ENCODE measurements around the gene MYH9.

GRCh38 chr22:36391638-36392037 lies 3.9 kb upstream of the MYH9 start:
- TF ChIP-seq, protein P1, sequence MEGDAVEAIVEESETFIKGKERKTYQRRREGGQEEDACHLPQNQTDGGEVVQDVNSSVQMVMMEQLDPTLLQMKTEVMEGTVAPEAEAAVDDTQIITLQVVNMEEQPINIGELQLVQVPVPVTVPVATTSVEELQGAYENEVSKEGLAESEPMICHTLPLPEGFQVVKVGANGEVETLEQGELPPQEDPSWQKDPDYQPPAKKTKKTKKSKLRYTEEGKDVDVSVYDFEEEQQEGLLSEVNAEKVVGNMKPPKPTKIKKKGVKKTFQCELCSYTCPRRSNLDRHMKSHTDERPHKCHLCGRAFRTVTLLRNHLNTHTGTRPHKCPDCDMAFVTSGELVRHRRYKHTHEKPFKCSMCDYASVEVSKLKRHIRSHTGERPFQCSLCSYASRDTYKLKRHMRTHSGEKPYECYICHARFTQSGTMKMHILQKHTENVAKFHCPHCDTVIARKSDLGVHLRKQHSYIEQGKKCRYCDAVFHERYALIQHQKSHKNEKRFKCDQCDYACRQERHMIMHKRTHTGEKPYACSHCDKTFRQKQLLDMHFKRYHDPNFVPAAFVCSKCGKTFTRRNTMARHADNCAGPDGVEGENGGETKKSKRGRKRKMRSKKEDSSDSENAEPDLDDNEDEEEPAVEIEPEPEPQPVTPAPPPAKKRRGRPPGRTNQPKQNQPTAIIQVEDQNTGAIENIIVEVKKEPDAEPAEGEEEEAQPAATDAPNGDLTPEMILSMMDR (IDR thresholded peaks at IDR 0.05 in 2 of 3, conservative IDR thresholded peaks at IDR 0.05 in 1 of 3; ENCODE audit: borderline replicate concordance in 1 of 3, insufficient read depth in 1 of 3, low read depth in 2 of 3, low read length in 2 of 3), result no peak
- no peak for TF ChIP-seq POLR2A (IDR thresholded peaks at IDR 0.05; ENCODE audit: borderline replicate concordance, extremely low read depth, insufficient read depth, insufficient read length)
- no peak for TF ChIP-seq MAX (IDR thresholded peaks at IDR 0.05)
- no peak for TF ChIP-seq SRF (IDR thresholded peaks at IDR 0.05; ENCODE audit: low read depth)
- TF ChIP-seq POLR2AphosphoS5 (IDR thresholded peaks at IDR 0.05; ENCODE audit: low read depth, low read length), result no peak
- TF ChIP-seq YY1 (IDR thresholded peaks at IDR 0.05; ENCODE audit: extremely low read depth, insufficient replicate concordance, low read depth, low read length), result no peak
- TF ChIP-seq, protein P2, sequence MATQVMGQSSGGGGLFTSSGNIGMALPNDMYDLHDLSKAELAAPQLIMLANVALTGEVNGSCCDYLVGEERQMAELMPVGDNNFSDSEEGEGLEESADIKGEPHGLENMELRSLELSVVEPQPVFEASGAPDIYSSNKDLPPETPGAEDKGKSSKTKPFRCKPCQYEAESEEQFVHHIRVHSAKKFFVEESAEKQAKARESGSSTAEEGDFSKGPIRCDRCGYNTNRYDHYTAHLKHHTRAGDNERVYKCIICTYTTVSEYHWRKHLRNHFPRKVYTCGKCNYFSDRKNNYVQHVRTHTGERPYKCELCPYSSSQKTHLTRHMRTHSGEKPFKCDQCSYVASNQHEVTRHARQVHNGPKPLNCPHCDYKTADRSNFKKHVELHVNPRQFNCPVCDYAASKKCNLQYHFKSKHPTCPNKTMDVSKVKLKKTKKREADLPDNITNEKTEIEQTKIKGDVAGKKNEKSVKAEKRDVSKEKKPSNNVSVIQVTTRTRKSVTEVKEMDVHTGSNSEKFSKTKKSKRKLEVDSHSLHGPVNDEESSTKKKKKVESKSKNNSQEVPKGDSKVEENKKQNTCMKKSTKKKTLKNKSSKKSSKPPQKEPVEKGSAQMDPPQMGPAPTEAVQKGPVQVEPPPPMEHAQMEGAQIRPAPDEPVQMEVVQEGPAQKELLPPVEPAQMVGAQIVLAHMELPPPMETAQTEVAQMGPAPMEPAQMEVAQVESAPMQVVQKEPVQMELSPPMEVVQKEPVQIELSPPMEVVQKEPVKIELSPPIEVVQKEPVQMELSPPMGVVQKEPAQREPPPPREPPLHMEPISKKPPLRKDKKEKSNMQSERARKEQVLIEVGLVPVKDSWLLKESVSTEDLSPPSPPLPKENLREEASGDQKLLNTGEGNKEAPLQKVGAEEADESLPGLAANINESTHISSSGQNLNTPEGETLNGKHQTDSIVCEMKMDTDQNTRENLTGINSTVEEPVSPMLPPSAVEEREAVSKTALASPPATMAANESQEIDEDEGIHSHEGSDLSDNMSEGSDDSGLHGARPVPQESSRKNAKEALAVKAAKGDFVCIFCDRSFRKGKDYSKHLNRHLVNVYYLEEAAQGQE (IDR thresholded peaks at IDR 0.05; ENCODE audit: low read depth), result no peak
- TF ChIP-seq EZH2phosphoT487 (IDR thresholded peaks at IDR 0.05; ENCODE audit: borderline replicate concordance), result no peak
- no peak for TF ChIP-seq EZH2 (IDR thresholded peaks at IDR 0.05)
- TF ChIP-seq SP1 (IDR thresholded peaks at IDR 0.05; ENCODE audit: low read depth), result no peak
- no peak for TF ChIP-seq JUND (IDR thresholded peaks at IDR 0.05)

All from HCT116 (cell line).